Stimulated activated memory B cell treated with anti-CD40 and anti-IgM and Interleukin-4, amounts not matched to agents 10 μg/mL and 1 μg/mL and 100 μg/mL, for 72 hours (primary cell): Measurements from ENCODE around the gene GAMT.
"Not testable (repeated sequence)": the region's sequence is repeated elsewhere in the genome, so short reads cannot be mapped to it uniquely, and the experiment has no call there.

Experiments
- ATAC-seq: fragments of 150-1000 bp; cut with Tn5 transposase; 2 replicates; pipeline ENCODE4 v1.10.0; 2021
- H3K27ac Mint-ChIP-seq: one replicate; pipeline ENCODE4 v1.8.0; 2022; ENCODE audit warnings: mild to moderate bottlenecking, mixed read lengths
- H3K27me3 Mint-ChIP-seq: one replicate; pipeline ENCODE4 v1.8.0; 2022; ENCODE audit warnings: mixed read lengths
- H3K36me3 Mint-ChIP-seq: one replicate; pipeline ENCODE4 v1.8.0; 2022; ENCODE audit warnings: mixed read lengths
- H3K4me1 Mint-ChIP-seq: one replicate; pipeline ENCODE4 v1.8.0; 2022; ENCODE audit warnings: mixed read lengths
- H3K4me3 Mint-ChIP-seq: one replicate; pipeline ENCODE4 v1.8.0; 2022; ENCODE audit warnings: mild to moderate bottlenecking, moderate library complexity, mixed read lengths
- H3K9me3 Mint-ChIP-seq: one replicate; pipeline ENCODE4 v1.8.0; 2022; ENCODE audit warnings: mixed read lengths

Gene GAMT

GRCh38 chr19:1425102-1425837, 23.9 kb upstream of the GAMT start:
- Mint-ChIP-seq H3K27ac (no peak overlapping the region), H3K9me3 (no peaks in the 10 kb centered on the region), H3K4me1 (peaks cover 18% of the 10 kb centered on the region), H3K36me3 (peaks cover 59% of the 10 kb centered on the region), H3K4me3 (no peak overlapping the region), H3K27me3 (no peaks in the 10 kb centered on the region)
- ATAC-seq, result no peak

- Mint-ChIP-seq H3K4me3 (no peak overlapping the region), H3K4me1 (peaks cover 20% of the 10 kb centered on the region), H3K27me3 (no peaks in the 10 kb centered on the region), H3K36me3 (peaks cover 58% of the 10 kb centered on the region), H3K9me3 (no peaks in the 10 kb centered on the region), H3K27ac (no peak overlapping the region)
- ATAC-seq, result no peak
Measured at GRCh38 chr19:1424192-1424955, 23.0 kb upstream of the GAMT start.

GRCh38 chr19:1423436-1424191, 22.3 kb upstream of the GAMT start:
- no peak for ATAC-seq
- Mint-ChIP-seq H3K4me1 (peaks cover 25% of the 10 kb centered on the region), H3K27ac (no peak overlapping the region), H3K9me3 (no peaks in the 10 kb centered on the region), H3K36me3 (peaks cover 65% of the 10 kb centered on the region), H3K27me3 (no peaks in the 10 kb centered on the region), H3K4me3 (no peak overlapping the region)

GRCh38 chr19:1422943-1423342, 21.6 kb upstream of the GAMT start:
- no peaks in the 10 kb centered on the region for H3K9me3 Mint-ChIP-seq
- peaks cover 65% of the 10 kb centered on the region for H3K36me3 Mint-ChIP-seq
- H3K4me1 Mint-ChIP-seq, result peaks cover 25% of the 10 kb centered on the region
- no peak for ATAC-seq
- H3K27me3 Mint-ChIP-seq, result no peaks in the 10 kb centered on the region
- no peak overlapping the region for H3K4me3 Mint-ChIP-seq
- H3K27ac Mint-ChIP-seq, result no peak overlapping the region

GRCh38 chr19:1422360-1422759, 21.0 kb upstream of the GAMT start:
- peaks cover 70% of the 10 kb centered on the region for H3K36me3 Mint-ChIP-seq
- no peak overlapping the region for H3K27ac Mint-ChIP-seq
- no peaks in the 10 kb centered on the region for H3K27me3 Mint-ChIP-seq
- H3K4me3 Mint-ChIP-seq, result no peak overlapping the region
- H3K4me1 Mint-ChIP-seq, result peaks cover 30% of the 10 kb centered on the region
- no peaks in the 10 kb centered on the region for H3K9me3 Mint-ChIP-seq
- ATAC-seq, result no peak

GRCh38 chr19:1421958-1422305, 20.6 kb upstream of the GAMT start:
- Mint-ChIP-seq H3K4me3 (no peak overlapping the region), H3K4me1 (peaks cover 34% of the 10 kb centered on the region), H3K36me3 (peaks cover 66% of the 10 kb centered on the region), H3K27me3 (no peaks in the 10 kb centered on the region), H3K27ac (no peak overlapping the region), H3K9me3 (no peaks in the 10 kb centered on the region)
- no peak for ATAC-seq

GRCh38 chr19:1421218-1421957, 20.0 kb upstream of the GAMT start:
- H3K27ac Mint-ChIP-seq, result no peak overlapping the region
- no peaks in the 10 kb centered on the region for H3K9me3 Mint-ChIP-seq
- no peaks in the 10 kb centered on the region for H3K27me3 Mint-ChIP-seq
- no peak for ATAC-seq
- no peak overlapping the region for H3K4me3 Mint-ChIP-seq
- peaks cover 64% of the 10 kb centered on the region for H3K36me3 Mint-ChIP-seq
- peaks cover 38% of the 10 kb centered on the region for H3K4me1 Mint-ChIP-seq

- Mint-ChIP-seq H3K4me1 (peaks cover 46% of the 10 kb centered on the region), H3K9me3 (no peaks in the 10 kb centered on the region), H3K27me3 (no peaks in the 10 kb centered on the region), H3K27ac (no peak overlapping the region), H3K4me3 (no peak overlapping the region), H3K36me3 (peaks cover 61% of the 10 kb centered on the region)
- ATAC-seq, result no peak
Measured at GRCh38 chr19:1420590-1420989, 19.2 kb upstream of the GAMT start.

- H3K27me3 Mint-ChIP-seq, H3K9me3 Mint-ChIP-seq, ATAC-seq, H3K4me3 Mint-ChIP-seq, H3K27ac Mint-ChIP-seq: not testable (repeated sequence)
- Mint-ChIP-seq H3K4me1 (peaks cover 51% of the 10 kb centered on the region), H3K36me3 (peaks cover 56% of the 10 kb centered on the region)
Measured at GRCh38 chr19:1420085-1420484, 18.7 kb upstream of the GAMT start.

GRCh38 chr19:1418951-1419738, 17.8 kb upstream of the GAMT start:
- no peak overlapping the region for H3K4me3 Mint-ChIP-seq
- H3K4me1 Mint-ChIP-seq, result peaks cover 50% of the 10 kb centered on the region
- H3K27me3 Mint-ChIP-seq, result no peaks in the 10 kb centered on the region
- H3K36me3 Mint-ChIP-seq, result peaks cover 46% of the 10 kb centered on the region
- no peak overlapping the region for H3K27ac Mint-ChIP-seq
- no peak for ATAC-seq
- H3K9me3 Mint-ChIP-seq, result no peaks in the 10 kb centered on the region

GRCh38 chr19:1418496-1418775, 17.1 kb upstream of the GAMT start:
- H3K4me3 Mint-ChIP-seq, result no peak overlapping the region
- no peaks in the 10 kb centered on the region for H3K27me3 Mint-ChIP-seq
- no peak for ATAC-seq
- H3K27ac Mint-ChIP-seq, result no peak overlapping the region
- H3K4me1 Mint-ChIP-seq, result peaks cover 52% of the 10 kb centered on the region
- H3K36me3 Mint-ChIP-seq, result peaks cover 42% of the 10 kb centered on the region
- H3K9me3 Mint-ChIP-seq, result no peaks in the 10 kb centered on the region

- Mint-ChIP-seq H3K27ac (no peak overlapping the region), H3K9me3 (no peaks in the 10 kb centered on the region), H3K36me3 (peaks cover 42% of the 10 kb centered on the region), H3K27me3 (no peaks in the 10 kb centered on the region), H3K4me3 (no peak overlapping the region), H3K4me1 (peaks cover 52% of the 10 kb centered on the region)
- no peak for ATAC-seq
Measured at GRCh38 chr19:1417681-1418495, 16.5 kb upstream of the GAMT start.

- Mint-ChIP-seq H3K4me1 (peaks cover 49% of the 10 kb centered on the region), H3K36me3 (peaks cover 35% of the 10 kb centered on the region), H3K4me3 (no peak overlapping the region), H3K27me3 (no peaks in the 10 kb centered on the region), H3K27ac (no peak overlapping the region), H3K9me3 (no peaks in the 10 kb centered on the region)
- ATAC-seq, result no peak
Measured at GRCh38 chr19:1417145-1417544, 15.8 kb upstream of the GAMT start.
